SK-N-SH (cell line): ENCODE results near the gene MAP3K7CL. TPM values are rescaled to one million over a fixed set of nuclear protein-coding genes. Genes with fewer than 3 reads are reported as not detected.
A peak's percentile ranks its signal among the peaks of the same experiment; 100 is the strongest.

ENCODE experiments used
- CTCF ChIA-PET: fragments of 300-600, 350-600 bp; formaldehyde crosslinking; extraction: SDS; loops from one replicate; lab custom pipeline; 2021; lab: Yijun Ruan, JAX
- POLR2A ChIA-PET: fragments of 350-600 bp; sonication (Branson Sonifier 250); formaldehyde crosslinking; extraction: SDS; loops from one replicate; lab custom pipeline; 2020; ENCODE audit warnings: antibody characterized with exemption, inconsistent platforms; lab: Yijun Ruan, JAX
- DNase-seq: peaks from one replicate; pipeline ENCODE4 v3.0.0; 2012
- H2AFZ ChIP-seq: fragments of 200-600 bp; sonication (generic); 2 replicates; pipeline ENCODE4 v1.8.1; 2016; ENCODE audit warnings: antibody characterized with exemption, mild to moderate bottlenecking, low read depth
- H3F3A ChIP-seq: fragments of 200-600 bp; sonication (generic); replicated peaks from 2 replicates; pipeline ENCODE3; 2016; ENCODE audit warnings: antibody characterized with exemption, mild to moderate bottlenecking; ENCODE audit not compliant: insufficient read depth
- H3K27ac ChIP-seq, 2 experiments: fragments of 200-500 bp in 1 of 2; fragments of 200-600 bp in 1 of 2; sonication (Bioruptor generic) in 1 of 2; sonication (generic), shearing (Covaris generic) in 1 of 2; 2 replicates each; pipeline versions ENCODE4 v1.5.1 to v1.6.1; 2014 to 2016; ENCODE audit warnings: low read depth in 2 of 2, inconsistent platforms in 1 of 2, low read length in 1 of 2, mild to moderate bottlenecking in 1 of 2, mixed read lengths in 1 of 2
- H3K27me3 ChIP-seq: fragments of 200-600 bp; sonication (generic), shearing (Covaris generic); 2 replicates; pipeline ENCODE4 v1.6.1; 2016; ENCODE audit warnings: mixed run types; ENCODE audit not compliant: insufficient read depth
- H3K36me3 ChIP-seq, 2 experiments: fragments of 200-500 bp in 1 of 2; fragments of 200-600 bp in 1 of 2; sonication (Bioruptor generic) in 1 of 2; sonication (generic) in 1 of 2; replicated peaks in 1 of 2; 2 replicates each; pipeline versions ENCODE3 to v1.5.1; 2014 to 2016; ENCODE audit warnings: low read length in 1 of 2, mild to moderate bottlenecking in 1 of 2; ENCODE audit not compliant: insufficient read depth in 2 of 2, control insufficient read depth in 1 of 2
- H3K4me1 ChIP-seq, 2 experiments: fragments of 200-500 bp in 1 of 2; fragments of 200-600 bp in 1 of 2; sonication (Bioruptor generic) in 1 of 2; sonication (generic), shearing (Covaris generic) in 1 of 2; 2 replicates each; pipeline versions ENCODE4 v1.5.1 to v1.6.1; 2014 to 2016; ENCODE audit warnings: low read depth in 1 of 2, low read length in 1 of 2, mixed run types in 1 of 2; ENCODE audit not compliant: insufficient read depth in 2 of 2, control insufficient read depth in 1 of 2
- H3K4me2 ChIP-seq: fragments of 200-600 bp; sonication (generic), shearing (Covaris generic); 2 replicates; pipeline ENCODE4 v1.6.1; 2017; ENCODE audit warnings: mixed run types
- H3K4me3 ChIP-seq, 2 experiments: fragments of 200-500 bp in 1 of 2; fragments of 200-600 bp in 1 of 2; sonication (Bioruptor generic) in 1 of 2; sonication (generic), shearing (Covaris generic) in 1 of 2; 2 replicates each; pipeline versions ENCODE4 v1.5.1 to v1.8.1; 2014 to 2016; ENCODE audit warnings: low read depth in 2 of 2, inconsistent platforms in 1 of 2, low read length in 1 of 2, mild to moderate bottlenecking in 1 of 2, mixed read lengths in 1 of 2, moderate library complexity in 1 of 2
- H3K79me2 ChIP-seq: fragments of 200-600 bp; sonication (generic); 2 replicates; pipeline ENCODE4 v1.8.1; 2017; ENCODE audit warnings: mild to moderate bottlenecking; ENCODE audit not compliant: insufficient read depth
- H3K9ac ChIP-seq: fragments of 200-600 bp; sonication (generic); 2 replicates; pipeline ENCODE4 v1.6.1; 2017; ENCODE audit warnings: mixed run types
- H3K9me2 ChIP-seq: fragments of 200-600 bp; sonication (generic); 2 replicates; pipeline ENCODE4 v1.6.1; 2017; ENCODE audit warnings: mixed run types
- H3K9me3 ChIP-seq: fragments of 200-600 bp; sonication (generic); 2 replicates; pipeline ENCODE4 v1.6.1; 2017; ENCODE audit warnings: mixed run types, mild to moderate bottlenecking, moderate library complexity
- H4K20me1 ChIP-seq: fragments of 200-600 bp; sonication (generic); 2 replicates; pipeline ENCODE4 v1.6.1; 2017; ENCODE audit warnings: mild to moderate bottlenecking, mixed run types; ENCODE audit not compliant: insufficient read depth
- ELF1 ChIP-seq: IDR thresholded peaks from 2 replicates; pipeline ENCODE4 v1.4.0; 2012
- FOXJ3 ChIP-seq: sonication (generic); formaldehyde crosslinking; IDR thresholded peaks from 2 replicates; pipeline ENCODE4 v1.5.1; 2020; ENCODE audit warnings: mild to moderate bottlenecking, missing genetic modification reagents
- FOXM1 ChIP-seq: IDR thresholded peaks from 2 replicates; pipeline ENCODE4 v1.4.0; 2012; ENCODE audit warnings: low read depth, mild to moderate bottlenecking
- GABPA ChIP-seq: IDR thresholded peaks from 2 replicates; pipeline ENCODE4 v1.4.0; 2012; ENCODE audit warnings: low read depth, mild to moderate bottlenecking
- GATA2 ChIP-seq: sonication (generic); formaldehyde crosslinking; IDR thresholded peaks from 2 replicates; pipeline ENCODE4 v1.5.0; 2020; ENCODE audit warnings: mild to moderate bottlenecking, missing genetic modification reagents
- JUND ChIP-seq: IDR thresholded peaks from 2 replicates; pipeline ENCODE4 v1.4.0; 2012
- MXI1 ChIP-seq: IDR thresholded peaks from 2 replicates; pipeline ENCODE4 v1.6.1; 2012; ENCODE audit warnings: mild to moderate bottlenecking, low read depth, low read length, improper control_type of control experiment
- NFIC ChIP-seq: IDR thresholded peaks from 2 replicates; pipeline ENCODE4 v1.4.0; 2012; ENCODE audit warnings: borderline replicate concordance
- NRF1 ChIP-seq: IDR thresholded peaks from 2 replicates; pipeline ENCODE4 v1.6.1; 2012; ENCODE audit warnings: low read depth, mild to moderate bottlenecking, low read length
- SMC3 ChIP-seq: IDR thresholded peaks from 2 replicates; pipeline ENCODE4 v1.6.1; 2012; ENCODE audit warnings: low read depth, low read length, improper control_type of control experiment
- WGBS: methylation state at CpG from one replicate; pipeline ENCODE4 v1.1.6; 2017; ENCODE audit warnings: low lambda C conversion rate; 5-methylcytosine and 5-hydroxymethylcytosine counted together
- polyA plus RNA-seq, 3 experiments: library from polyadenylated mRNA; depleted of rRNA; stranded (reverse); fragments of >200 nt; gene quantifications; 2 replicates each; pipeline ENCODE4 v1.2.3, GENCODE V29; 2012
- TF ChIP-seq, protein P1 (sequence below): IDR thresholded peaks from 2 replicates; pipeline ENCODE4 v1.4.0; 2012; ENCODE audit warnings: low read depth, borderline replicate concordance
- TF ChIP-seq, protein P2 (sequence below): IDR thresholded peaks from 2 replicates; pipeline ENCODE4; 2012
- TF ChIP-seq, protein P3 (sequence below): IDR thresholded peaks from 2 replicates; pipeline ENCODE4 v1.4.0; 2012; ENCODE audit warnings: low read depth

MAP3K7CL gene
- polyA plus RNA-seq, 1 of the 3 experiments (the other 2 are of a cell fraction) = 2.3 TPM

GRCh38 chr21:29130270-29130969 lies at the start of gene MAP3K7CL (continued):
- TF ChIP-seq, protein P1, sequence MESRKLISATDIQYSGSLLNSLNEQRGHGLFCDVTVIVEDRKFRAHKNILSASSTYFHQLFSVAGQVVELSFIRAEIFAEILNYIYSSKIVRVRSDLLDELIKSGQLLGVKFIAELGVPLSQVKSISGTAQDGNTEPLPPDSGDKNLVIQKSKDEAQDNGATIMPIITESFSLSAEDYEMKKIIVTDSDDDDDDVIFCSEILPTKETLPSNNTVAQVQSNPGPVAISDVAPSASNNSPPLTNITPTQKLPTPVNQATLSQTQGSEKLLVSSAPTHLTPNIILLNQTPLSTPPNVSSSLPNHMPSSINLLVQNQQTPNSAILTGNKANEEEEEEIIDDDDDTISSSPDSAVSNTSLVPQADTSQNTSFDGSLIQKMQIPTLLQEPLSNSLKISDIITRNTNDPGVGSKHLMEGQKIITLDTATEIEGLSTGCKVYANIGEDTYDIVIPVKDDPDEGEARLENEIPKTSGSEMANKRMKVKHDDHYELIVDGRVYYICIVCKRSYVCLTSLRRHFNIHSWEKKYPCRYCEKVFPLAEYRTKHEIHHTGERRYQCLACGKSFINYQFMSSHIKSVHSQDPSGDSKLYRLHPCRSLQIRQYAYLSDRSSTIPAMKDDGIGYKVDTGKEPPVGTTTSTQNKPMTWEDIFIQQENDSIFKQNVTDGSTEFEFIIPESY = 0 out of 2 replicates have a peak, but pooled peaks have one; percentile 72
- TF ChIP-seq, protein P2, sequence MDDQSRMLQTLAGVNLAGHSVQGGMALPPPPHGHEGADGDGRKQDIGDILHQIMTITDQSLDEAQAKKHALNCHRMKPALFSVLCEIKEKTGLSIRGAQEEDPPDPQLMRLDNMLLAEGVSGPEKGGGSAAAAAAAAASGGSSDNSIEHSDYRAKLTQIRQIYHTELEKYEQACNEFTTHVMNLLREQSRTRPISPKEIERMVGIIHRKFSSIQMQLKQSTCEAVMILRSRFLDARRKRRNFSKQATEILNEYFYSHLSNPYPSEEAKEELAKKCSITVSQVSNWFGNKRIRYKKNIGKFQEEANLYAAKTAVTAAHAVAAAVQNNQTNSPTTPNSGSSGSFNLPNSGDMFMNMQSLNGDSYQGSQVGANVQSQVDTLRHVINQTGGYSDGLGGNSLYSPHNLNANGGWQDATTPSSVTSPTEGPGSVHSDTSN = peak; percentile 96
- TF ChIP-seq, protein P3, sequence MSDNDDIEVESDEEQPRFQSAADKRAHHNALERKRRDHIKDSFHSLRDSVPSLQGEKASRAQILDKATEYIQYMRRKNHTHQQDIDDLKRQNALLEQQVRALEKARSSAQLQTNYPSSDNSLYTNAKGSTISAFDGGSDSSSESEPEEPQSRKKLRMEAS = peak; percentile 82
- peak; percentile 91 for TF ChIP-seq NFIC
- no peak for TF ChIP-seq GATA2 (CRISPR knock-in tag)
- TF ChIP-seq ELF1 = 0 out of 2 replicates have a peak, but pooled peaks have one; percentile 36
- no peak for TF ChIP-seq GABPA
- no peak for TF ChIP-seq NRF1
- TF ChIP-seq JUND = peak; percentile 92
- 0 out of 2 replicates have a peak, but pooled peaks have one; percentile 53 for TF ChIP-seq FOXM1

GRCh38 chr21:29082046-29082815 lies 48.2 kb upstream of the MAP3K7CL start:
- ChIA-PET POLR2A (no interaction called here), CTCF (interaction anchor here (1.1 kb wide), 1 partner anchor 291 kb away, joined by 3 read pairs; no protein-coding TSS in a partner anchor)
- Histone ChIP-seq H3K9ac (no peak overlapping the region), H3K4me2 (no peak overlapping the region), H2AFZ (no peak overlapping the region), H3K4me3 (no peak overlapping the region), H3K36me3 (no peaks in the 10 kb centered on the region), H3K9me2 (no peaks in the 10 kb centered on the region), H3K4me1 (peaks cover 0 to 8% of the 10 kb centered on the region in 2 experiments; a peak in 2 of 4 replicates), H3K9me3 (no peaks in the 10 kb centered on the region), H3F3A (no peaks in the 10 kb centered on the region), H3K27ac (no peak overlapping the region), H4K20me1 (no peaks in the 10 kb centered on the region), H3K27me3 (no peaks in the 10 kb centered on the region), H3K79me2 (no peaks in the 10 kb centered on the region)
- TF ChIP-seq FOXJ3 (CRISPR knock-in tag) (no peak), NRF1 (no peak), MXI1 (no peak), GATA2 (CRISPR knock-in tag) (no peak), SMC3 (no peak)
- WGBS = 86% methylated on average over 3 of the region's 3 CpGs
- no peak for DNase-seq
